Esophagus (tissue), 2 donors: Measurements from ENCODE around the gene RASGEF1C. TPM values are rescaled to one million over a fixed set of nuclear protein-coding genes. Genes with fewer than 3 reads are reported as not detected.

Experiments
- H3K27ac ChIP-seq, 2 donors: one replicate each; pipeline ENCODE4 v1.5.1; 2013; ENCODE audit warnings: low read depth in 2 of 2, mild to moderate bottlenecking in 2 of 2, inconsistent platforms in 1 of 2, low read length in 1 of 2, moderate library complexity in 1 of 2
- H3K27me3 ChIP-seq, 2 donors: one replicate each; pipeline ENCODE4 v1.6.1; 2013; ENCODE audit warnings: low read length in 2 of 2, control low read depth in 1 of 2, mild to moderate bottlenecking in 1 of 2; ENCODE audit not compliant: insufficient read depth in 2 of 2, control insufficient read depth in 1 of 2
- H3K36me3 ChIP-seq, 2 donors: one replicate each; pipeline ENCODE4 v1.6.1; 2013; ENCODE audit warnings: low read length in 1 of 2; ENCODE audit not compliant: control insufficient read depth in 2 of 2, insufficient read depth in 2 of 2
- H3K4me1 ChIP-seq, 2 donors: one replicate each; pipeline ENCODE4 v1.6.1; 2013; ENCODE audit warnings: low read length in 1 of 2; ENCODE audit not compliant: control insufficient read depth in 2 of 2, insufficient read depth in 2 of 2
- H3K4me3 ChIP-seq, 2 donors: one replicate each; pipeline ENCODE4 v1.5.1; 2013; ENCODE audit warnings: low read length in 2 of 2, mild to moderate bottlenecking in 2 of 2, low read depth in 1 of 2, moderate library complexity in 1 of 2
- H3K9me3 ChIP-seq, 2 donors: one replicate each; pipeline ENCODE4 v1.6.1; 2013; ENCODE audit warnings: mild to moderate bottlenecking in 2 of 2, low read depth in 1 of 2, low read length in 1 of 2, moderate library complexity in 1 of 2; ENCODE audit not compliant: control insufficient read depth in 2 of 2, insufficient read depth in 1 of 2
- WGBS, 2 donors: extraction: QIAGEN DNeasy Blood & Tissue Kit; methylation state at CpG; one replicate each; pipeline ENCODE4 v1.1.7; 2013; 5-methylcytosine and 5-hydroxymethylcytosine counted together
- polyA plus RNA-seq, 2 donors: library from polyadenylated mRNA; stranded (reverse); fragments of 200-250 nt; gene quantifications; one replicate each; pipeline ENCODE4 v1.2.3, GENCODE V29; 2013
- donor health status: healthy with polysubstance abuse.
- donor health status: Bipolar disorder and iron deficiency.

RASGEF1C gene
- polyA plus RNA-seq, 2 donors, result 0.04 to 0.13 TPM

DNA sequence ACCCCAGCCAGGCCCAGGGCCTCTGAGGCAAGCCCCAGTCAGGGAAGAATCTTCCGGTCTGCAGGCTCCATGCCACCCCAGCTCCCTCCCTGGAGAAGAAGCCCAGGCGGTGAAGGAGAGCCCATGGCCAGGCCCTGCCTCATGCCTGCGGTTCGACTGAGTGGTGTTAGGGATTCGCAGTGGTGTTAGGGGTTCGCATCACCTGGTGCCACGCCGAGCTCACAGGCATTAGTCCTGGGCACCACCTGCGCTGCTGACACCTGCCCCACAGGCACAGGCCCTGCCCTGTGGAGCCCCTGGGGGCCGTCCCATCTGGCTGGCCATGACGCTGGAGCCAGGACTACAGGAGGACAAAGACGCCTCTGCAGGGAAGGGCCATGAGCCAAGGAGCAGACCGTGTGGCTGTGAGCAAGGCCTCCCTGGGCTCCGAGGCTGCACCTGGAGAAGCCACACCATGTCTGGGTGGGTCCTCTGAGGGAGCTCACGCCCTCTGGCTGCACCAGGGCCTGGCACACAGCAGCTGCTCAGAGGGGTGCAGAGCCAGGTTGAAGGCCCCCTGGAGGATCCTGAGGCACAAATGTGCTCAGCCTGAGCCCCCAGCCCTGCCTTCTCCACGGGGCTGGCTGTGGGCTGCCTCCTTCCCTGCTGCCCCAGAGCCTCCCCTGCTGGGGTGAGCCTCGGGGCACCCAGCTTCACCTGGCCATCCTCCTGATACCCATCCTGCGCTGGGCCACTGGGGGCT lies 109.8 kb downstream of the RASGEF1C start:
- Histone ChIP-seq H3K27ac (no peak overlapping the region), H3K27me3 (peaks cover 0 to 2% of the 10 kb centered on the region in 2 donors), H3K9me3 (no peaks in the 10 kb centered on the region), H3K4me1 (peaks cover 0 to 2% of the 10 kb centered on the region in 2 donors), H3K36me3 (no peaks in the 10 kb centered on the region), H3K4me3 (no peak overlapping the region)
- WGBS, 2 donors, result 82 to 87% methylated on average over 18 of the region's 18 CpGs

DNA sequence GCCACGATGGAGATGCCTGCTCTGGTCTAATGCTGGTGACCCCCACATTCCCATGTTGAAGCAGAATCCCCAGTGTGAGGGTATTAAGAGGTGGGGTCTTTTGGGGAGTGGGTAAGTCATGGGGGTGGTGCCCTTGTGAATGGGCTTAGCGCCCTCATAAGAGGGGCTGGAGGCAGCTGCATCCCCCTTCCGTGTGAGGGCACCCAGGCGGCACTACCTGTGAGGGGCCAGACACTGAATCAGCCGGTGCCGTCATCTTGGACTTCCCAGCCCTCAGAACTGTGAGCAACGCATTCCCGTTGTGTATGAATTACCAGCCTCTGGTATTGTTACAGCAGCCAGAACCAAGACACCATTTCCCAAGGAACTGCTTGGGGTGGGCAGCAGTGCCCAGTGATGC lies 110.5 kb downstream of the RASGEF1C start:
- H3K27me3 ChIP-seq, result peaks cover 0 to 2% of the 10 kb centered on the region in 2 donors
- H3K27ac ChIP-seq, result no peak overlapping the region
- no peak overlapping the region for H3K4me3 ChIP-seq
- no peaks in the 10 kb centered on the region for H3K9me3 ChIP-seq
- no peaks in the 10 kb centered on the region for H3K36me3 ChIP-seq
- WGBS, 2 donors, result 90 to 91% methylated on average over 8 of the region's 8 CpGs
- H3K4me1 ChIP-seq, result peaks cover 0 to 2% of the 10 kb centered on the region in 2 donors

DNA sequence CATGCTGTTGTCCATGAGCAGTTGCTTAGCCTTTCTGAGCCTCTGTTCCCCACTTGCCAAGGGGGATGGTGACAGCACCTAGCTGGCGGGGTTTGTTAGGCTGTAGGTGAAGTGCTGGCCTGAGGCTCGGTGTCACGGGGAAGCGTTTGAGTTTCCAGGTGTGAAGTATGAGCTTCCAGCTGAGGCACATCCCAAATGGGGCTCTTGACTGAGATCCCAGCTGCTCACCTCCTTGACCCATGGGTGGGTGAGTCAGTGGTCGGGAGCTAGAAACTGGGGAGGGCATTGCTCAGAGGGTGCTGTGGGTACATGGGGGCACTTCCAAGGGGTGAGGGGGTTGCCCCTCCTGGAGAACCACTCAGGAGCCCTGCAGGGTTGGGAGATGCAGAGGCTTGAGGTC lies 111.1 kb downstream of the RASGEF1C start:
- Histone ChIP-seq H3K36me3 (no peaks in the 10 kb centered on the region), H3K4me3 (no peak overlapping the region), H3K27me3 (peaks cover 0 to 2% of the 10 kb centered on the region in 2 donors), H3K4me1 (peaks cover 0 to 2% of the 10 kb centered on the region in 2 donors), H3K9me3 (no peaks in the 10 kb centered on the region), H3K27ac (no peak overlapping the region)
- 76 to 79% methylated on average over 5 of the region's 5 CpGs for WGBS, 2 donors

DNA sequence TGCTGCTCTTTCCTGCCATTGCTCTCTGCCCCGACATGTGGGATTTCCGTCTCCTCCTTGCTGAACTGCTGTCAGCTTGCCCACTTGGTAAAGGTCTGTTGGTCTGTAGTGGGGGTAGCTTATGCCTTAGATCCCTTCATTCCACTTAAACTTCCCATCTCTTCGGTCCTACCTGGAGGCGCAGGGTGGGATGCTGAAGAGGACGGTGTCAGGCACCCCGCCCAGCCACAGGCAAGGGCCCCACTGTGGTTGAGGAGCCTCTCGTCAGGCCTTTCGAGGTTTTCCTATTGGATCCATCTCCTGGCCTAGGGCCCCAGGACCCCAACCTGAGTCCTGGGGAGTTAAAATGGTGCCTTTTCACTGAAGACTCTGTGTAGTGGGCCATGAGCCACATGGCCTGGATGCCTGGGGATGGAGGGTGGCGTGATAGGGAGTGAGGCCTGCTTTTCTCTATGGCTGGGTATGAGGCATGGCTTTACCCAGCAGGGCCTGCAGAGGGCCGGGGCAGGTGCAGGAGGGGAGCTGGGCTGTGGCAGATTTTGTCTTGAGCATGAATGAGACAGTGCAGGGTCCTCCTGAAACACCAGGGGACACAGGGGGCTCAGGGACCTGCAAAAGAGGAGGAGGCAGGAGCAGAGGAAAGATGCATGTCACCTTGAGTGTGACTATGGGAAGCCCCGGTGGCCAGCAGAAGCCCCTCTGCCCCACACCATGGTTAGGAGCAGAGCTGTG lies 111.7 kb downstream of the RASGEF1C start:
- peaks cover 0 to 2% of the 10 kb centered on the region in 2 donors for H3K4me1 ChIP-seq
- H3K27ac ChIP-seq, result no peak overlapping the region
- H3K4me3 ChIP-seq, result no peak overlapping the region
- 92% methylated on average over 11 of the region's 11 CpGs for whole genome bisulfite sequencing, 2 donors
- H3K27me3 ChIP-seq, result peaks cover 0 to 2% of the 10 kb centered on the region in 2 donors
- H3K9me3 ChIP-seq, result no peaks in the 10 kb centered on the region
- no peaks in the 10 kb centered on the region for H3K36me3 ChIP-seq

DNA sequence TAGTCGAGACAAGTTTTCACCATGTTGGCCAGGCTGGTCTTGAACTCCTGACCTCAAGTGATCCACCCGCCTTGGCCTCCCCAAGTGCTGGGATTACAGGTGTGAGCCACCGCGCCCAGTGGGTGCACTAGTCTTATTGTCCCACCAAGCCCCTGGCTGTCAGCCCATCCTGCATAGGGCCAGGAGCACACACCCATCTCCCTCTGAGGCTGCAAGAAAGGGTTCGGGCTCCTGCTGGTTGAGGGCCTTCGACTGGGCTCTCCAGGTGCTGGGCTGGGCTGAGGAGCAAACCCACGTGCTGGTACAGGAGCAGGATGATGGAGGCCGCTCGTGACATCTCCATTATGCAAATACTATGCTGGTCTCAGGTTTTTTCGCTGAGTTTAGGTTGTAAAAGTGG lies 112.4 kb downstream of the RASGEF1C start:
- Histone ChIP-seq H3K27me3 (peaks cover 0 to 2% of the 10 kb centered on the region in 2 donors), H3K4me3 (no peak overlapping the region), H3K36me3 (no peaks in the 10 kb centered on the region), H3K27ac (no peak overlapping the region), H3K4me1 (peaks cover 0 to 2% of the 10 kb centered on the region in 2 donors), H3K9me3 (no peaks in the 10 kb centered on the region)
- WGBS, 2 donors, result 83 to 88% methylated on average over 10 of the region's 10 CpGs

DNA sequence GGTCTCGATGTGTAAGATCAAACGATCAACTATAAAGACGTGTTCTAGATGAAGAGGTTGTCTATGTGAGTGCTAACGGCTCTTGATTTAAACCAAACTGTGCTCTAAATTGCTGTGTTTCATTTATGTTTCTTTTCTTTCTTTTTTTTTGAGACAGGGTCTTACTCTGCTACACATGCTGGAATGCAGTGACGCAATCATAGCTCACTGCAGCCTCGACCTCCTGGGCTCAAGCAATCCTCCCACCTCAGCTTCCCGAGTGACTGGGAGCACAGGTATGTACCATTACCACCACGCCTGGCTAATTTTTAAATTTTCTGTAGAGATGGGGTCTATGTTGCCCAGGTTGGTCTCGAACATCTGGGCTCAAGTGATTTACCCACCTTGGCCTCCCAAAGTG lies 113.5 kb downstream of the RASGEF1C start:
- WGBS, 2 donors, result 85% methylated on average over 9 of the region's 9 CpGs
- Histone ChIP-seq H3K9me3 (no peaks in the 10 kb centered on the region), H3K36me3 (no peaks in the 10 kb centered on the region), H3K27me3 (no peaks in the 10 kb centered on the region), H3K4me3 (no peak overlapping the region), H3K27ac (no peak overlapping the region), H3K4me1 (peaks cover 0 to 4% of the 10 kb centered on the region in 2 donors)

DNA sequence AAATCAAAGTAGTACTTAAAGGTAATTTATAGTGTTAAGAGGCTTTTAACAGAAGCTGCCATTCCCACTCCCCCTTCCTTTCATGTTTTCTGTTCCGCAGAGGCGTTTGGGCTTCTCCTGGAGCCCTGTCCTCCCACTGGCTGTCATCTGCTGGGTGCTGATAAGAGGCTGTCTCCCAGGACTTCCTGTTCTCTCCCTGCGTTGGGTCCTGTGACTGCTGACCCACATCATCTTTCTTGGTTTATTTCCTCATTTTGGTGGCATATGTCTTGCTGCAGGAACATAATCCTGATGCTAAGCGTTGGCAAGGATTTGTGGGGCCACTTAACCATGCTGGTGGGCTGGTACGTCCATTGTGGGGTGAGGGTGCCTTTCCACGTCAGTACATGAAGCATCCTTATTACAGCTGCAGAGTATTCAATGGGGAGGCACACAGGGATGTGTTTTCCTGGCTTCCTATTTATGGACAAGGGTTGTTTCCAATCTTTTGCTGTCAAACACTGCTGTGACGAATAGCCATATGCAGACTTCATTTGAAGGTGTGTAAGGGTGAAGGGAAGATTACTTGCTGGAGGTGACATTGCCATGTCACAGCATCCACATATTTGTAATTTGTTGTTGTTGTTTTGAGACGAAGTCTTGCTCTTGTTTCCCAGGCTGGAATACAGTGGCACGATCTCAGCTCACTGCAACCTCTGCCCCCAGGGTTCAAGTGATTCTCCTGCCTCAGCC lies 115.2 kb downstream of the RASGEF1C start:
- H3K4me1 ChIP-seq, result peaks cover 0 to 4% of the 10 kb centered on the region in 2 donors
- H3K27ac ChIP-seq, result no peak overlapping the region
- H3K27me3 ChIP-seq, result no peaks in the 10 kb centered on the region
- H3K4me3 ChIP-seq, result no peak overlapping the region
- H3K36me3 ChIP-seq, result no peaks in the 10 kb centered on the region
- WGBS, 2 donors, result 76 to 82% methylated on average over 9 of the region's 9 CpGs
- H3K9me3 ChIP-seq, result no peaks in the 10 kb centered on the region

DNA sequence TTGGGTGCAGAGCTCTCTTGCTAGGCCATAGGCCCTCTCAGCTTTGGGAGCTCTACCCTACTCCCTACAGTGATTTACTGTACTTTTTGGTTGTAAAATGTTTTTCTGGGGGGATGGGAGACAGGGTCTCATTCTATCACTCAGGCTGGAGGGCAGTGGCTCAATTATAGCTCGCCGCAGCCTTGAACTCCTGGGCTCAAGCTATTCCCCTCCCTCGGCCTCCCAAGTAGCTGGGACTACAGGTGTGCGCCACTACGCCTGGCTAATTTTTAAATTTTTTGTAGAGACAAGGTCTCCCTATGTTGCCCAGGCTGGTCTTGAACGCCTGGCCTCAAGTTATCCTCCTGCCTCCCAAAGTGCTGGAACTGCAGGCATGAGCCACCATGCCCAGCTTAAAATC lies 115.8 kb downstream of the RASGEF1C start:
- Histone ChIP-seq H3K27ac (no peak overlapping the region), H3K9me3 (no peaks in the 10 kb centered on the region), H3K4me3 (no peak overlapping the region), H3K4me1 (peaks cover 0 to 3% of the 10 kb centered on the region in 2 donors), H3K36me3 (no peaks in the 10 kb centered on the region), H3K27me3 (no peaks in the 10 kb centered on the region)
- 93 to 95% methylated on average over 6 of the region's 6 CpGs for WGBS, 2 donors

DNA sequence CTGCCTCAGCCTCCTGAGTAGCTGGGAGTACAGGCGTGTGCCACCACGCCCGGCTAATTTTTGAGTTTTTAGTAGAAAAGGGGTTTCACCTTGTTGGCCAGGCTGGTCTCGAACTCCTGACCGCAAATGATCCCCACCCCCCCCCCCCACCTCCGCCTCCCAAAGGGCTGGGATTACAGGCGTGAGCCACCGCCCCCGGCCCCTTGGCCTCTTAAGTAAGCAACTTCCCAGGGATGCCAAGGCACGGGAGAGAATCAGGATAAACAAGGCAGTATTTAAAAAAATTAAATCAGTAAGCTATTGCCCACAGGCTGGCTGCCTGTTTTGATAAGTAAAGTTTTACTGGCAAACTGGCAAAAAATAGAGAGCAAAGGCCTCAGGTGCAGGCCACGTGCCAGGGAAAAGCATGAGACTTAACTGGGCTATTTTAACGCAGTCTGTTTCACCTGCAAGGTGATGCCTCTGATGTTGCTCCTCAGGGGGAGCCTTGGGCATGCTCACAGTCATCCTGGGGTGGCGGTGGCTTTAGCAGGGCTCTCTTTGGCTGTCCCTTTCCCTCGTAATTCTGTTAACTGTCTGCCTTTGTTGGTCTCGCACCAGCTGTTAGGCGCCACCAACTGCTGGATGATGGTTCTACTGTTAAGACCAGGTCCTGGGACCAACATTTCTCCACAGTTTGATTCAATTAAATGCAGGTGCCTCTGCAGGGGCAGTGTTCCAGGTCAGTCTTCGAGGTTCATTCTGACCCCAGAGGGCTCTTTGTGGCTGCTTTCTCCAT lies 118.1 kb downstream of the RASGEF1C start:
- WGBS, 2 donors, result 15 to 19% methylated on average over 17 of the region's 17 CpGs
- Histone ChIP-seq H3K27ac (no peak overlapping the region), H3K4me1 (peaks cover 0 to 2% of the 10 kb centered on the region in 2 donors), H3K36me3 (no peaks in the 10 kb centered on the region), H3K4me3 (peak overlapping the region in 1 of 2 donors; percentile 45), H3K27me3 (no peaks in the 10 kb centered on the region), H3K9me3 (no peaks in the 10 kb centered on the region)
